Mononuclear cell (primary cell): Measurements from ENCODE around the gene FHOD1. TPM values are rescaled to one million over a fixed set of nuclear protein-coding genes. Genes with fewer than 3 reads are reported as not detected.

Experiments used
- H3K27me3 ChIP-seq: 2 replicates; pipeline ENCODE4 v1.6.0; 2011; ENCODE audit warnings: low read length, control low read depth; ENCODE audit not compliant: insufficient read depth
- H3K4me1 ChIP-seq: 2 replicates; pipeline ENCODE4 v1.5.1; 2011; ENCODE audit warnings: mild to moderate bottlenecking, low read length, control low read depth; ENCODE audit not compliant: insufficient read depth
- H3K4me3 ChIP-seq: 2 replicates; pipeline ENCODE4 v1.5.1; 2011; ENCODE audit warnings: mild to moderate bottlenecking, low read length, moderate library complexity
- H3K9me3 ChIP-seq: 2 replicates; pipeline ENCODE4 v1.5.1; 2011; ENCODE audit warnings: low read depth, mild to moderate bottlenecking, control low read depth, low read length
- total RNA-seq: library from RNA; depleted of rRNA; stranded (reverse); fragments of >200 nt; gene quantifications from one replicate; pipeline ENCODE4 v1.2.3, GENCODE V29; 2012

The FHOD1 gene
- total RNA-seq, 1 donor = 16.5 TPM

GRCh38 chr16:67280090-67281015 lies 33.1 kb upstream of the FHOD1 start:
- Histone ChIP-seq H3K27me3 (no peaks in the 10 kb centered on the region), H3K4me1 (peaks cover 18% of the 10 kb centered on the region), H3K4me3 (no peak overlapping the region), H3K9me3 (no peaks in the 10 kb centered on the region)

- H3K4me3 ChIP-seq = peak within 1 kb of the TSS; percentile 42
- H3K4me1 ChIP-seq = peaks cover 18% of the 10 kb centered on the region
- H3K9me3 ChIP-seq = no peaks in the 10 kb centered on the region
- no peaks in the 10 kb centered on the region for H3K27me3 ChIP-seq
These were observed 32.2 kb upstream of the FHOD1 start, which contains the start of gene PLEKHG4 for GRCh38 chr16:67279296-67280089. PLEKHG4 (plus strand) TSS chr16:67279532; CDS start chr16:67280045, 513 bp downstream.

GRCh38 chr16:67278773-67279295 lies 31.6 kb upstream of the FHOD1 start:
- peaks cover 18% of the 10 kb centered on the region for H3K4me1 ChIP-seq
- H3K9me3 ChIP-seq = no peaks in the 10 kb centered on the region
- peak overlapping the region; percentile 42 for H3K4me3 ChIP-seq
- H3K27me3 ChIP-seq = no peaks in the 10 kb centered on the region

- H3K4me1 ChIP-seq = peaks cover 18% of the 10 kb centered on the region
- no peaks in the 10 kb centered on the region for H3K27me3 ChIP-seq
- peak overlapping the region; percentile 42 for H3K4me3 ChIP-seq
- no peaks in the 10 kb centered on the region for H3K9me3 ChIP-seq
These were observed 30.9 kb upstream of the FHOD1 start for GRCh38 chr16:67277999-67278772.

GRCh38 chr16:67277294-67277998 lies 30.2 kb upstream of the FHOD1 start:
- Histone ChIP-seq H3K4me3 (no peak overlapping the region), H3K9me3 (no peaks in the 10 kb centered on the region), H3K4me1 (peaks cover 18% of the 10 kb centered on the region), H3K27me3 (no peaks in the 10 kb centered on the region)

GRCh38 chr16:67275321-67275720 lies 28.0 kb upstream of the FHOD1 start:
- H3K4me1 ChIP-seq = peaks cover 18% of the 10 kb centered on the region
- no peak overlapping the region for H3K4me3 ChIP-seq
- no peaks in the 10 kb centered on the region for H3K27me3 ChIP-seq
- H3K9me3 ChIP-seq = no peaks in the 10 kb centered on the region

- Histone ChIP-seq H3K4me1 (no peaks in the 10 kb centered on the region), H3K9me3 (no peaks in the 10 kb centered on the region), H3K4me3 (no peak overlapping the region), H3K27me3 (no peaks in the 10 kb centered on the region)
These were observed 24.2 kb upstream of the FHOD1 start for GRCh38 chr16:67271446-67271845.

GRCh38 chr16:67270931-67271338 lies 23.7 kb upstream of the FHOD1 start:
- Histone ChIP-seq H3K4me1 (no peaks in the 10 kb centered on the region), H3K9me3 (no peaks in the 10 kb centered on the region), H3K4me3 (no peak overlapping the region), H3K27me3 (no peaks in the 10 kb centered on the region)

- H3K27me3 ChIP-seq = no peaks in the 10 kb centered on the region
- H3K4me3 ChIP-seq = no peak overlapping the region
- no peaks in the 10 kb centered on the region for H3K9me3 ChIP-seq
- H3K4me1 ChIP-seq = no peaks in the 10 kb centered on the region
These were observed 22.5 kb upstream of the FHOD1 start for GRCh38 chr16:67269766-67270165.

- H3K9me3 ChIP-seq = no peaks in the 10 kb centered on the region
- H3K27me3 ChIP-seq = no peaks in the 10 kb centered on the region
- no peak overlapping the region for H3K4me3 ChIP-seq
- no peaks in the 10 kb centered on the region for H3K4me1 ChIP-seq
These were observed 20.9 kb upstream of the FHOD1 start for GRCh38 chr16:67268136-67268579.

GRCh38 chr16:67265834-67266233 lies 18.6 kb upstream of the FHOD1 start:
- Histone ChIP-seq H3K4me1 (no peaks in the 10 kb centered on the region), H3K4me3 (no peak overlapping the region), H3K9me3 (no peaks in the 10 kb centered on the region), H3K27me3 (no peaks in the 10 kb centered on the region)

- no peaks in the 10 kb centered on the region for H3K9me3 ChIP-seq
- H3K4me1 ChIP-seq = no peaks in the 10 kb centered on the region
- no peak overlapping the region for H3K4me3 ChIP-seq
- no peaks in the 10 kb centered on the region for H3K27me3 ChIP-seq
These were observed 17.6 kb upstream of the FHOD1 start for GRCh38 chr16:67264866-67265265.

- H3K4me1 ChIP-seq = no peaks in the 10 kb centered on the region
- no peak overlapping the region for H3K4me3 ChIP-seq
- H3K9me3 ChIP-seq = no peaks in the 10 kb centered on the region
- no peaks in the 10 kb centered on the region for H3K27me3 ChIP-seq
These were observed 17.0 kb upstream of the FHOD1 start for GRCh38 chr16:67264277-67264676.

GRCh38 chr16:67263201-67263600 lies 15.9 kb upstream of the FHOD1 start:
- Histone ChIP-seq H3K9me3 (no peaks in the 10 kb centered on the region), H3K4me1 (no peaks in the 10 kb centered on the region), H3K4me3 (no peak overlapping the region), H3K27me3 (no peaks in the 10 kb centered on the region)
